ENCODE measurements around the gene FAM131C.
A peak's percentile ranks its signal among the peaks of the same experiment; 100 is the strongest.

Gene FAM131C

DNA sequence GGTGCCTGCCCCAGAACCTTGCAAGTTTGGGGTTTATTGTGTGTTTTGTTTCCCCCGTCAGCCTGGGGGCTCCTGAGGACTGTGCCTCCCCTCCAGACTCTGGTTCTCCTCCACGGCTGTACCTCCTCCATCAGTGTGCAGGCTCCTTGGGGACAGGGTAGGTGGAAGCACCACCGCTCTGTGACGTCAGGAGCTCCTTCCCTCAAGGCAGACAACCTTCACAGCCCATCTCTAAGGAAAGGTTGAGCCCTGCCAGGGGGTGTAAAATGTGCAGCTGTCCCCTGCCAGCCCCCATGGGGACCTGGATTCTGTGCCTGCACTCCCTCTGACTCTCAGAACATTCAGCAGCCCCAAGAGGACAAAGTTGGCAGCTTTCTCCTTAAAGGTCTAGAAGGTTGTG, 55.1 kb downstream of the FAM131C start:
- no peaks in the 10 kb centered on the region for H3K36me3 ChIP-seq (ENCODE audit: control insufficient read depth in 2 of 2, insufficient read depth in 1 of 2, low read length in 2 of 2)
- ChIA-PET CTCF (interaction anchor here (0.5 to 4.5 kb wide), 3 partner anchors 10 to 270 kb away, joined by 3 to 31 read pairs (median 9); no protein-coding TSS in a partner anchor), POLR2A (no interaction called here)
- TF ChIP-seq ZNF248 (tag by site-specific recombination; IDR thresholded peaks at IDR 0.05) (no peak), ZBTB10 (tag by site-specific recombination; IDR thresholded peaks at IDR 0.05) (no peak), SALL2 (tag by site-specific recombination; IDR thresholded peaks at IDR 0.05; ENCODE audit: borderline replicate concordance) (no peak), ZNF354C (tag by site-specific recombination; IDR thresholded peaks at IDR 0.05; ENCODE audit: borderline replicate concordance, low read depth) (no peak), ZNF239 (tag by site-specific recombination; IDR thresholded peaks at IDR 0.05) (no peak), ZNF670 (tag by site-specific recombination; IDR thresholded peaks at IDR 0.05; ENCODE audit: low read depth) (no peak), ZFP41 (tag by site-specific recombination; IDR thresholded peaks at IDR 0.05; ENCODE audit: borderline replicate concordance) (no peak)
- no peak overlapping the region for H3K4me3 ChIP-seq (ENCODE audit: low read depth, low read length)
- no peaks in the 10 kb centered on the region for H3K4me1 ChIP-seq (ENCODE audit: control insufficient read depth, insufficient read depth, low read length)
- no peak overlapping the region for H3K27ac ChIP-seq (ENCODE audit: extremely low read depth, low read depth, low read length)
- no peaks in the 10 kb centered on the region for H3K9me3 ChIP-seq (ENCODE audit: control insufficient read depth, insufficient read depth, low read depth, low read length)

DNA sequence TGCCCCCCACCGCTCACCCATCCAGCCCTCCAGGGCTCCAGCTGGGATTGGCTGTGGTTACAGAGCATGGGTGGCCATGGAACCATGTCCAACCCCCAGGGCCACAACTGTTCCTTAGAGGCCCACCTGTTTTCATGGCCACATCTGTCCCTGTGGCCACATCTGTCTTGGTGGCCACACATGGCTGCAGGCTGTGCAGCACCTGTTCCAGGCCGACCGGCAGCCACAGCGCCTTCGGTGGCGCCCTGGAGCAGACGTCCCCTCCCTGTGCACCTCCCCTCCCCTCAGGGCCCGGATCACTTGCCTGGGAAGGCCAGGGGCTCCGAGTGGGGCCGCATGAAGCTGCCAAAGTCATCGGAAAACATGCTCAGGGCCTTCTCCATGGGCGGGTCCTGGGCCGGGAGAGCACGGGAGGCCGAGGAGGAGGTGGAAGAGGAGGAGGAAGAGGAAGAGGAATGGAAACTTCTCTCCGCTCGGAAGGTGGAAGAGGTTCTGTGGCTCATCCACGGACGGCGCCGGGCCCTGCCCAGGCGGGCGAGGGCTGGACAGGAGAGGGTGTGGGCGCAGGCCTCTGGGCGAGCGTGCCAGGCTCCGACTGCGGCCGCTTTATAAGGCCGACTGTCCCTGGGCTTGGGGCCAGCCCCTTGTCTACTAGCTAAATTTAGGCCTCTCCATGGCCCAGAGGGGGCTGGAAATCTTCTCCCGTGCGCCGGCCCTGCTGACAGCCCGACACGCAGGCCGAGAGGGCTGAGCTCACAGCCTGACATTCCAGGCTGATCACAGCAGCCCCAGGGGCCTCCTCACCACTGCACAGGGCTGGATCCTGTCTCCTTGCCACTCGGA, 55.8 kb downstream of the FAM131C start, which contains the start of gene HSPB7:
TSS of gene HSPB7 (minus strand) at position 583 of the 843 bp plus-strand sequence. CDS start at position 503, 80 bp downstream.
- Histone ChIP-seq H3K4me1 (ENCODE audit: control insufficient read depth, insufficient read depth, low read length) (no peaks in the 10 kb centered on the region), H3K4me3 (ENCODE audit: low read depth, low read length) (no peak within 1 kb of the TSS), H3K36me3 (ENCODE audit: control insufficient read depth in 2 of 2, insufficient read depth in 1 of 2, low read length in 2 of 2) (no peaks in the 10 kb centered on the region), H3K27ac (ENCODE audit: extremely low read depth, low read depth, low read length) (no peak within 1 kb of the TSS), H3K9me3 (ENCODE audit: control insufficient read depth, insufficient read depth, low read depth, low read length) (no peaks in the 10 kb centered on the region)
- TF ChIP-seq GLIS1 (tag by site-specific recombination; IDR thresholded peaks at IDR 0.05) (peak; percentile 55), HOXA7 (CRISPR knock-in tag; IDR thresholded peaks at IDR 0.05; ENCODE audit: borderline replicate concordance) (no peak), GLIS2 (tag by site-specific recombination; IDR thresholded peaks at IDR 0.05) (peak; percentile 46), ZNF114 (tag by site-specific recombination; IDR thresholded peaks at IDR 0.05) (no peak), ZNF549 (tag by site-specific recombination; IDR thresholded peaks at IDR 0.05) (no peak), ZIC2 (tag by site-specific recombination; IDR thresholded peaks at IDR 0.05) (peak; percentile 72; the same call in 1 of the 2 replicates)
- ChIA-PET POLR2A (no interaction called here), CTCF (interaction anchor here (0.5 to 4.5 kb wide), 5 partner anchors 9 to 270 kb away, joined by 3 to 31 read pairs (median 3); no protein-coding TSS in a partner anchor)

DNA sequence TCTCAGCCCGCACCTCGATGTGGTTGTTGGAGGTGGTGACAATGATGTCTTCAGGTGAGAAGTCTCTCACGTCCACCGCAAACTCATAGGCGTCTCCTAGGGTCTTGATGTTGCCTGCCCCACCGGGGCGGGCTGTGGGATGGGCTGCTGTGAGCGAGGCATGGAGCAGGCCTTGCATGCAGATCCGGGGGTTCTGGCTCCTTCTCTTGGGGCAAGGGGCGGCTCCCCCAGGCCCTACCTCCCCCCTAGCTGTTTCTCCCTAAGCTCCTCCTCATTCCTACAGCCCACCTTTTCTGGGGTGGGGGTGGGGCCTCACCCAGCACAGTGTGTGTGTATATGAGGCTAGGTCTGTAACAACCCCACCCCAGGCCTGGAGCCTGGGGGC, 56.4 kb downstream of the FAM131C start:
- ChIA-PET CTCF (interaction anchor here (0.5 to 4.5 kb wide), 6 partner anchors 9 to 99 kb away, joined by 3 to 31 read pairs (median 3); no protein-coding TSS in a partner anchor), POLR2A (no interaction called here)
- Histone ChIP-seq H3K36me3 (ENCODE audit: control insufficient read depth in 2 of 2, insufficient read depth in 1 of 2, low read length in 2 of 2) (no peaks in the 10 kb centered on the region), H3K4me1 (ENCODE audit: control insufficient read depth, insufficient read depth, low read length) (no peaks in the 10 kb centered on the region), H3K27ac (ENCODE audit: extremely low read depth, low read depth, low read length) (no peak overlapping the region), H3K4me3 (ENCODE audit: low read depth, low read length) (no peak overlapping the region), H3K9me3 (ENCODE audit: control insufficient read depth, insufficient read depth, low read depth, low read length) (no peaks in the 10 kb centered on the region)
- TF ChIP-seq SP2 (tag by site-specific recombination; IDR thresholded peaks at IDR 0.05) (peak; percentile 11; the same call in 1 of the 2 replicates), ZNF704 (tag by site-specific recombination; IDR thresholded peaks at IDR 0.05) (no peak)
